Endodermal cell (in vitro differentiated cells): ENCODE results near the gene GAB2. TPM values are rescaled to one million over a fixed set of nuclear protein-coding genes. Genes with fewer than 3 reads are reported as not detected.

Source experiments
- DNase-seq: peaks from one replicate; pipeline ENCODE4 v3.0.0-alpha.2; 2017
- H3K27ac ChIP-seq: 2 replicates; pipeline ENCODE4 v1.5.1; 2013; ENCODE audit warnings: mild to moderate bottlenecking, low read depth, low read length, moderate library complexity
- H3K27me3 ChIP-seq: 2 replicates; pipeline ENCODE4 v1.6.1; 2013; ENCODE audit warnings: mild to moderate bottlenecking, low read length, moderate library complexity; ENCODE audit not compliant: insufficient read depth, control insufficient read depth, poor library complexity, severe bottlenecking
- H3K36me3 ChIP-seq: 2 replicates; pipeline ENCODE4 v1.7.0; 2013; ENCODE audit warnings: mild to moderate bottlenecking, low read length, moderate library complexity; ENCODE audit not compliant: control insufficient read depth, insufficient read depth
- H3K4me1 ChIP-seq: one replicate; pipeline ENCODE4 v1.7.0; 2013; ENCODE audit warnings: low read length; ENCODE audit not compliant: control insufficient read depth, insufficient read depth
- H3K4me3 ChIP-seq: 2 replicates; pipeline ENCODE4 v1.5.1; 2013; ENCODE audit warnings: mild to moderate bottlenecking, low read length, moderate library complexity
- H3K9ac ChIP-seq: 2 replicates; pipeline ENCODE4 v1.6.1; 2013; ENCODE audit warnings: mild to moderate bottlenecking, low read length, moderate library complexity; ENCODE audit not compliant: poor library complexity, severe bottlenecking; ENCODE audit errors: extremely low read depth
- H3K9me3 ChIP-seq: 2 replicates; pipeline ENCODE4 v1.6.1; 2013; ENCODE audit warnings: mild to moderate bottlenecking, low read length, moderate library complexity; ENCODE audit not compliant: control insufficient read depth
- H3K27ac Mint-ChIP-seq: 2 replicates; pipeline ENCODE4 v1.8.0; 2020; ENCODE audit warnings: mixed read lengths
- H3K27me3 Mint-ChIP-seq: 2 replicates; pipeline ENCODE4 v1.8.0; 2021; ENCODE audit warnings: mild to moderate bottlenecking, mixed read lengths; ENCODE audit not compliant: insufficient read depth
- H3K36me3 Mint-ChIP-seq: 2 replicates; pipeline ENCODE4 v1.8.0; 2020; ENCODE audit warnings: low read depth, mixed read lengths
- H3K4me1 Mint-ChIP-seq: 2 replicates; pipeline ENCODE4 v1.8.0; 2020; ENCODE audit warnings: mixed read lengths
- H3K4me3 Mint-ChIP-seq: 2 replicates; pipeline ENCODE4 v1.8.0; 2020; ENCODE audit warnings: mild to moderate bottlenecking, moderate library complexity, mixed read lengths
- H3K9me3 Mint-ChIP-seq: 2 replicates; pipeline ENCODE4 v1.8.0; 2020; ENCODE audit warnings: mild to moderate bottlenecking, mixed read lengths
- WGBS, 2 experiments: methylation state at CpG; one replicate each; pipeline versions ENCODE4 v1.1.5 to v1.1.7; 2013; ENCODE audit warnings: missing lambda C conversion rate in 2 of 2, mixed read lengths in 1 of 2; ENCODE audit not compliant: insufficient coverage in 1 of 2, insufficient read length in 1 of 2; 5-methylcytosine and 5-hydroxymethylcytosine counted together
- total RNA-seq, 2 donors: library from RNA; stranded (reverse); fragmentation: NEBNext Ultra II Directional in 1 of 2; extraction: Animal tissue kit (Norgen Biotek cat#: 25700) in 1 of 2; gene quantifications; 2 replicates in 1 of 2; 3 replicates in 1 of 2; pipeline ENCODE4 v1.2.1, GENCODE V29; 2021
- TF ChIP-seq, protein P1 (sequence below): fragments of 200-600 bp; sonication (generic); conservative IDR thresholded peaks from 2 replicates; pipeline ENCODE4 v1.5.0; 2021; ENCODE audit warnings: antibody characterized with exemption, mild to moderate bottlenecking

The GAB2 gene
- total RNA-seq, 2 donors from 2014 or later, result 26.9 to 62.8 TPM

DNA sequence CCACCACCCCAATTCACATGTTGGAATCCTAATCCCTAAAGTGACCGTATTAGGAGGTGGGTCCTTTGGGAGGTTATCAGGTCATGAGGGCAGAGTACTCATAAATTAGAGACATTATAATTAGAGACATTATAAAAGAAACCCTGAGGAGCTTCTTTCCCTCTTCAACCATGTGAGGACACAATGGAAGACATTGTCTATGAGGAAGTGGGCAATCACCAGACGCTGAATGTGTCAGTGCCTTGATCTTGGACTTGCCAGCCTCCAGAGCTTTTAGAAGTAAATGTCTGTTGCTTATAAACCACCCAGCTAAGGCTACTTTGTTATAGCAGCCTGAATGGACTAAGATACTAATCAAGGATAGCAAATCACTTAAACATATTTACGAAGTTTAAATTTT, 14.8 kb downstream of the GAB2 start:
- Histone ChIP-seq H3K27ac (no peak overlapping the region), H3K36me3 (peaks cover 36% of the 10 kb centered on the region), H3K9me3 (peaks cover 11% of the 10 kb centered on the region), H3K4me1 (no peaks in the 10 kb centered on the region), H3K27me3 (no peaks in the 10 kb centered on the region), H3K4me3 (peak overlapping the region; percentile 24), H3K9ac (no peak overlapping the region)
- TF ChIP-seq, protein P1, sequence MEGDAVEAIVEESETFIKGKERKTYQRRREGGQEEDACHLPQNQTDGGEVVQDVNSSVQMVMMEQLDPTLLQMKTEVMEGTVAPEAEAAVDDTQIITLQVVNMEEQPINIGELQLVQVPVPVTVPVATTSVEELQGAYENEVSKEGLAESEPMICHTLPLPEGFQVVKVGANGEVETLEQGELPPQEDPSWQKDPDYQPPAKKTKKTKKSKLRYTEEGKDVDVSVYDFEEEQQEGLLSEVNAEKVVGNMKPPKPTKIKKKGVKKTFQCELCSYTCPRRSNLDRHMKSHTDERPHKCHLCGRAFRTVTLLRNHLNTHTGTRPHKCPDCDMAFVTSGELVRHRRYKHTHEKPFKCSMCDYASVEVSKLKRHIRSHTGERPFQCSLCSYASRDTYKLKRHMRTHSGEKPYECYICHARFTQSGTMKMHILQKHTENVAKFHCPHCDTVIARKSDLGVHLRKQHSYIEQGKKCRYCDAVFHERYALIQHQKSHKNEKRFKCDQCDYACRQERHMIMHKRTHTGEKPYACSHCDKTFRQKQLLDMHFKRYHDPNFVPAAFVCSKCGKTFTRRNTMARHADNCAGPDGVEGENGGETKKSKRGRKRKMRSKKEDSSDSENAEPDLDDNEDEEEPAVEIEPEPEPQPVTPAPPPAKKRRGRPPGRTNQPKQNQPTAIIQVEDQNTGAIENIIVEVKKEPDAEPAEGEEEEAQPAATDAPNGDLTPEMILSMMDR, result no peak
- H3K4me1 Mint-ChIP-seq, result peaks cover 19% of the 10 kb centered on the region
- peaks cover 8% of the 10 kb centered on the region for H3K27me3 Mint-ChIP-seq
- peaks cover 13% of the 10 kb centered on the region for H3K9me3 Mint-ChIP-seq
- H3K27ac Mint-ChIP-seq, result no peak overlapping the region
- no peak for DNase-seq
- H3K4me3 Mint-ChIP-seq, result no peak overlapping the region
- 95 to 100% methylated on average over 1 to 3 of the region's 3 CpGs for WGBS, 2 experiments
- peaks cover 20% of the 10 kb centered on the region for H3K36me3 Mint-ChIP-seq

DNA sequence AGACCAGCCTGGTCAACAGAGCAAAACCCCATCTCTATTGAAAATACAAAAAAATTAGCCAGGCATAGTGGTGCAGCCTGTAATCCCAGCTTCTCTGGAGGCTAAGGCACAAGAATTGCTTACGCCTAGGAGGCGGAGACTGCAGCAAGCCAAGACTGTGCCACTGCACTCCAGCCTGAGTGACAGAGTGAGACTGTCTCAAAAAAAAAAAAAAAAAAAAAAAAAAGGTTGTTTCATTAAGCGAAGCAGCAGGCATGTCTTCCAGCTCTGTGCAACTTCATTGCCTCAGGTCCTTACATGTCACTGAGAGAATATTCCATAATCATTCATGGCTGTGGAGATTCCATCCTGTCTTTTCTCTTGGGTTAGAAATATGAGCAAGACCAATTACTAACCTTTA, 16.9 kb downstream of the GAB2 start:
- Histone ChIP-seq H3K9me3 (peaks cover 11% of the 10 kb centered on the region), H3K4me3 (no peak overlapping the region), H3K9ac (no peak overlapping the region), H3K27me3 (no peaks in the 10 kb centered on the region), H3K4me1 (peaks cover 4% of the 10 kb centered on the region), H3K36me3 (peaks cover 23% of the 10 kb centered on the region), H3K27ac (no peak overlapping the region)
- Mint-ChIP-seq H3K27me3 (peaks cover 10% of the 10 kb centered on the region), H3K4me1 (peaks cover 34% of the 10 kb centered on the region), H3K9me3 (no peaks in the 10 kb centered on the region), H3K4me3 (no peak overlapping the region), H3K27ac (no peak overlapping the region), H3K36me3 (peaks cover 9% of the 10 kb centered on the region)
- TF ChIP-seq, protein P1, result no peak
- no peak for DNase-seq
- WGBS, 2 experiments, result 91 to 100% methylated on average over 2 to 3 of the region's 3 CpGs

GRCh38 chr11:78400116-78400515, 17.5 kb downstream of the GAB2 start:
- H3K9me3 Mint-ChIP-seq, result no peaks in the 10 kb centered on the region
- H3K27ac Mint-ChIP-seq, result no peak overlapping the region
- peaks cover 11% of the 10 kb centered on the region for H3K9me3 ChIP-seq
- peaks cover 39% of the 10 kb centered on the region for H3K4me1 Mint-ChIP-seq
- H3K4me1 ChIP-seq, result peaks cover 10% of the 10 kb centered on the region
- WGBS, 2 experiments, result 89% methylated on average over 1 of the region's 1 CpG; no CpG with 5 or more reads in 1 of the 2 experiments
- no peak overlapping the region for H3K4me3 ChIP-seq
- H3K36me3 Mint-ChIP-seq, result peaks cover 9% of the 10 kb centered on the region
- peaks cover 17% of the 10 kb centered on the region for H3K36me3 ChIP-seq
- DNase-seq, result no peak
- H3K4me3 Mint-ChIP-seq, result no peak overlapping the region
- no peak overlapping the region for H3K9ac ChIP-seq
- H3K27me3 ChIP-seq, result no peaks in the 10 kb centered on the region
- peaks cover 10% of the 10 kb centered on the region for H3K27me3 Mint-ChIP-seq
- TF ChIP-seq, protein P1, result no peak
- H3K27ac ChIP-seq, result no peak overlapping the region
